Measurements from ENCODE around the gene MGMT. TPM values are rescaled to one million over a fixed set of nuclear protein-coding genes. Genes with fewer than 3 reads are reported as not detected.

MGMT gene
- total and polyA plus RNA-seq, 2 of the 4 experiments (the other 2 are of a cell fraction): 11.5 to 17.8 TPM

- no peak overlapping the region for H2BK20ac ChIP-seq (ENCODE audit: low read depth, low read length)
- no peaks in the 10 kb centered on the region; the same call in 1 of the 2 replicates for H3K4me1 ChIP-seq (ENCODE audit: control insufficient read depth, insufficient read depth, low read length)
- H2BK120ac ChIP-seq (ENCODE audit: low read depth, low read length): no peak overlapping the region
- H3K9me1 ChIP-seq (ENCODE audit: insufficient read depth, low read length): no peaks in the 10 kb centered on the region
- H3K9ac ChIP-seq (ENCODE audit: low read depth, low read length): no peak overlapping the region
- 93% methylated on average over 3 of the region's 9 CpGs; no CpG with 5 or more reads in 1 of the 2 experiments for WGBS, 2 experiments (ENCODE audit: extremely low coverage in 2 of 2, insufficient read length in 1 of 2)
- no peak overlapping the region for H2AK5ac ChIP-seq (ENCODE audit: low read depth, low read length)
- BruUV-seq (replicated peaks): no TSS peak
- no peak overlapping the region for H3K23ac ChIP-seq (ENCODE audit: low read depth, low read length)
- TF ChIP-seq MXI1 (IDR thresholded peaks at IDR 0.05; ENCODE audit: borderline replicate concordance, low read depth, low read length) (no peak), CTCF (conservative IDR thresholded peaks at IDR 0.05; ENCODE audit: low read depth, low read length) (0 out of 2 replicates have a peak, but pooled peaks have one; percentile 9)
- H3K4ac ChIP-seq (ENCODE audit: low read depth, low read length): no peak overlapping the region
- H3K9me3 ChIP-seq (ENCODE audit: control insufficient read depth, insufficient read depth, low read length): no peaks in the 10 kb centered on the region
- no peak overlapping the region for H3K4me3 ChIP-seq (ENCODE audit: insufficient read depth, low read depth, low read length)
- in situ Hi-C loops (cut with MboI; ENCODE audit: low sequenced_read_pairs): no loop called here
- H3K79me1 ChIP-seq (ENCODE audit: low read depth in 1 of 2, low read length in 2 of 2): no peaks in the 10 kb centered on the region
- H2AK9ac ChIP-seq (replicated peaks; ENCODE audit: low read depth, low read length, poor library complexity): no peak overlapping the region
- no peak overlapping the region for H2BK5ac ChIP-seq (ENCODE audit: low read depth, low read length, poor library complexity, severe bottlenecking)
- no peak overlapping the region for H2AFZ ChIP-seq (replicated peaks; ENCODE audit: low read length, poor library complexity)
- no peak overlapping the region for H3K4me2 ChIP-seq (ENCODE audit: low read depth, low read length)
- no peak overlapping the region for H4K5ac ChIP-seq (ENCODE audit: low read depth, low read length)
- ChIA-PET POLR2A (ENCODE audit: unreplicated experiment) (no interaction called here), CTCF (interaction anchor here (0.6 to 1.7 kb wide), 3 partner anchors 11 to 405 kb away, joined by 3 to 5 read pairs (median 3); no protein-coding TSS in a partner anchor)
- no peak overlapping the region for H4K8ac ChIP-seq (ENCODE audit: low read depth in 2 of 2, low read length in 2 of 2)
- ATAC-seq (ENCODE audit: low read depth) (no peak), DNase-seq (no peak)
- no peak overlapping the region for H3K14ac ChIP-seq (replicated peaks; ENCODE audit: low read depth, low read length)
- no peaks in the 10 kb centered on the region for H3K36me3 ChIP-seq (ENCODE audit: control insufficient read depth, insufficient read depth, low read length)
- H3K27ac ChIP-seq (ENCODE audit: insufficient read depth, low read length): no peak overlapping the region
- no peak overlapping the region for H2BK15ac ChIP-seq (ENCODE audit: low read depth, low read length)
- H4K20me1 ChIP-seq (ENCODE audit: insufficient read depth, low read length): no peaks in the 10 kb centered on the region
- H4K91ac ChIP-seq (ENCODE audit: insufficient read depth, low read depth, low read length): no peak overlapping the region
- intact Hi-C loops (cut with micrococcal nuclease): no loop called here
- H3K27me3 ChIP-seq (ENCODE audit: control insufficient read depth, insufficient read depth, low read length): no peaks in the 10 kb centered on the region
- dilution Hi-C loops (cut with HindIII; ENCODE audit: low sequenced_read_pairs, unreplicated experiment): no loop called here
- no peak overlapping the region for H3K56ac ChIP-seq (ENCODE audit: extremely low read depth, insufficient read depth, low read length)
- no peak overlapping the region for H3K18ac ChIP-seq (ENCODE audit: low read depth, low read length)
These were observed 191.5 kb downstream of the MGMT start for GRCh38 chr10:129658376-129659072.

Data from IMR-90 (cell line).